Panc1 (cell line): Measurements from ENCODE around the gene IQSEC2. TPM values are rescaled to one million over a fixed set of nuclear protein-coding genes. Genes with fewer than 3 reads are reported as not detected.

ENCODE experiments used
- ATAC-seq: fragments of 200-7000 bp; cut with Tn5 transposase; 2 replicates; pipeline ENCODE4 v1.9.1; 2020; ENCODE audit warnings: mild to moderate bottlenecking, moderate library complexity
- BruUV-seq: library from RNA; stranded (reverse); fragments of 400-500 nt; replicated peaks from 2 replicates; lab custom pipeline; 2021; lab: Mats Ljungman, UMichigan
- CTCF ChIA-PET: fragments of 300-600 bp; sonication (Branson Sonifier 250); formaldehyde crosslinking; loops from one replicate; lab custom pipeline; 2022; ENCODE audit warnings: antibody characterized with exemption; lab: Charles Lee
- POLR2A ChIA-PET: fragments of 300-600 bp; sonication (Branson Sonifier 250); formaldehyde crosslinking; loops from one replicate; lab custom pipeline; 2022; ENCODE audit warnings: antibody characterized with exemption; lab: Charles Lee
- DNase-seq: peaks from one replicate; pipeline ENCODE4 v3.0.0-alpha.2; 2010; ENCODE audit warnings: low read depth, low spot score
- H3K27ac ChIP-seq: 2 replicates; pipeline ENCODE4 v1.5.1; 2011; ENCODE audit warnings: mild to moderate bottlenecking, low read length, inconsistent platforms
- H3K27me3 ChIP-seq: fragments of 200-500 bp; sonication (Bioruptor generic); 2 replicates; pipeline ENCODE4 v1.6.0; 2014; ENCODE audit warnings: low read length, inconsistent platforms; ENCODE audit not compliant: control insufficient read depth, insufficient read depth
- H3K36me3 ChIP-seq: fragments of 200-500 bp; sonication (Bioruptor generic); 2 replicates; pipeline ENCODE4 v1.5.1; 2014; ENCODE audit warnings: inconsistent platforms, mild to moderate bottlenecking, low read length, moderate library complexity; ENCODE audit not compliant: control insufficient read depth, insufficient read depth
- H3K4me1 ChIP-seq: 2 replicates; pipeline ENCODE4 v1.5.1; 2011; ENCODE audit warnings: inconsistent platforms, mild to moderate bottlenecking, low read length, moderate library complexity; ENCODE audit not compliant: control insufficient read depth, insufficient read depth
- H3K4me3 ChIP-seq, 2 experiments: 2 replicates each; pipeline ENCODE4 v1.5.1; 2011 to 2012; ENCODE audit warnings: low read depth in 2 of 2, low read length in 2 of 2, mild to moderate bottlenecking in 2 of 2, inconsistent platforms in 1 of 2, moderate library complexity in 1 of 2
- H3K9me3 ChIP-seq: fragments of 200-500 bp; sonication (Bioruptor generic); 2 replicates; pipeline ENCODE4 v1.5.1; 2014; ENCODE audit warnings: low read depth, mild to moderate bottlenecking, inconsistent platforms, low read length, moderate library complexity; ENCODE audit not compliant: control insufficient read depth, insufficient read depth
- CTCF ChIP-seq: fragments of 450-650 bp; IDR thresholded peaks from 2 replicates; pipeline ENCODE4 v1.5.1; 2017; ENCODE audit warnings: mild to moderate bottlenecking
- POLR2AphosphoS5 ChIP-seq: IDR thresholded peaks from 2 replicates; pipeline ENCODE4 v1.6.1; 2012; ENCODE audit warnings: mild to moderate bottlenecking, low read depth, low read length, moderate library complexity
- REST ChIP-seq, 2 experiments: IDR thresholded peaks; 2 replicates each; pipeline ENCODE4 v1.6.1; 2011 to 2012; ENCODE audit warnings: low read depth in 2 of 2, control low read depth in 1 of 2, low read length in 1 of 2, mild to moderate bottlenecking in 1 of 2, moderate library complexity in 1 of 2; ENCODE audit not compliant: insufficient read depth in 1 of 2
- SIN3A ChIP-seq: IDR thresholded peaks from 2 replicates; pipeline ENCODE4 v1.6.1; 2012; ENCODE audit warnings: low read depth, mild to moderate bottlenecking, low read length, moderate library complexity, borderline replicate concordance; ENCODE audit not compliant: insufficient read depth
- TCF7L2 ChIP-seq: IDR thresholded peaks from 2 replicates; pipeline ENCODE4 v1.6.1; 2011; ENCODE audit warnings: mild to moderate bottlenecking, low read depth, low read length, inconsistent platforms
- in situ Hi-C: cut with HindIII; loops from 2 replicates; pipeline ENCODE4 v1.10.0; 2016; ENCODE audit warnings: low sequenced_read_pairs, low pct_unique_long_range_greater_than_20kb
- intact Hi-C: fragments of 100-400 bp; cut with micrococcal nuclease; formaldehyde crosslinking; loops from one replicate; pipeline ENCODE4 v1.10.0; 2022; ENCODE audit not compliant: unreplicated experiment
- total RNA-seq: library from RNA; stranded (reverse); gene quantifications from one replicate; pipeline ENCODE4 v1.2.1, GENCODE V29; 2021; ENCODE audit not compliant: unreplicated experiment

The IQSEC2 gene
- total RNA-seq, 1 experiment from 2014 or later = 38.8 TPM

- Histone ChIP-seq H3K27ac (no peak overlapping the region), H3K4me1 (peaks cover 18% of the 10 kb centered on the region), H3K36me3 (no peaks in the 10 kb centered on the region), H3K9me3 (no peaks in the 10 kb centered on the region), H3K4me3 (no peak overlapping the region), H3K27me3 (no peaks in the 10 kb centered on the region)
- ChIA-PET CTCF (no interaction called here), POLR2A (no interaction called here)
- in situ Hi-C loops (no loop called here), intact Hi-C loops (no loop called here)
- TF ChIP-seq TCF7L2 = no peak
- no peak for TF ChIP-seq CTCF
- no peak for TF ChIP-seq SIN3A
- TF ChIP-seq REST (IDR thresholded peaks at IDR 0.05; ENCODE audit: insufficient read depth in 1 of 2, low read depth in 2 of 2, low read length in 1 of 2) = no peak
- TF ChIP-seq POLR2AphosphoS5 = no peak
- no peak for DNase-seq
- BruUV-seq = no TSS peak
- ATAC-seq = no peak
Measured at GRCh38 chrX:53290441-53291041, 9.2 kb upstream of the IQSEC2 start.

- intact Hi-C loops (no loop called here), in situ Hi-C loops (no loop called here)
- CTCF ChIA-PET = interaction anchor here (0.9 to 1.5 kb wide), 2 partner anchors 25 to 33 kb away, joined by 6 to 7 read pairs; no protein-coding TSS in a partner anchor
- no peaks in the 10 kb centered on the region for H3K27me3 ChIP-seq
- H3K9me3 ChIP-seq = no peaks in the 10 kb centered on the region
- ATAC-seq = no peak
- no peaks in the 10 kb centered on the region for H3K36me3 ChIP-seq
- POLR2A ChIA-PET = interaction anchor here (0.6 kb wide), 1 partner anchor 116 kb away, joined by 3 read pairs; no protein-coding TSS in a partner anchor
- TF ChIP-seq TCF7L2 = no peak
- TF ChIP-seq SIN3A = no peak
- TF ChIP-seq CTCF = no peak
- no peak for TF ChIP-seq POLR2AphosphoS5
- no peak for TF ChIP-seq REST (IDR thresholded peaks at IDR 0.05; ENCODE audit: insufficient read depth in 1 of 2, low read depth in 2 of 2, low read length in 1 of 2)
- no peak for DNase-seq
- no TSS peak for BruUV-seq
- H3K4me1 ChIP-seq = peaks cover 25% of the 10 kb centered on the region
- no peak overlapping the region; the same call in none of the 2 replicates for H3K27ac ChIP-seq
- H3K4me3 ChIP-seq = no peak overlapping the region
Measured at GRCh38 chrX:53288189-53288588, 6.8 kb upstream of the IQSEC2 start.
